GM18520 (cell line): ENCODE data around the gene ANKRD18B.
"Not testable (repeated sequence)": the region's sequence is repeated elsewhere in the genome, so short reads cannot be mapped to it uniquely, and the experiment has no call there.

ENCODE experiments used
- ATAC-seq: cut with Tn5 transposase; IDR thresholded peaks from one replicate; pipeline ENCODE4 v1.9.1; 2021; ENCODE audit not compliant: unreplicated experiment

ANKRD18B gene

DNA sequence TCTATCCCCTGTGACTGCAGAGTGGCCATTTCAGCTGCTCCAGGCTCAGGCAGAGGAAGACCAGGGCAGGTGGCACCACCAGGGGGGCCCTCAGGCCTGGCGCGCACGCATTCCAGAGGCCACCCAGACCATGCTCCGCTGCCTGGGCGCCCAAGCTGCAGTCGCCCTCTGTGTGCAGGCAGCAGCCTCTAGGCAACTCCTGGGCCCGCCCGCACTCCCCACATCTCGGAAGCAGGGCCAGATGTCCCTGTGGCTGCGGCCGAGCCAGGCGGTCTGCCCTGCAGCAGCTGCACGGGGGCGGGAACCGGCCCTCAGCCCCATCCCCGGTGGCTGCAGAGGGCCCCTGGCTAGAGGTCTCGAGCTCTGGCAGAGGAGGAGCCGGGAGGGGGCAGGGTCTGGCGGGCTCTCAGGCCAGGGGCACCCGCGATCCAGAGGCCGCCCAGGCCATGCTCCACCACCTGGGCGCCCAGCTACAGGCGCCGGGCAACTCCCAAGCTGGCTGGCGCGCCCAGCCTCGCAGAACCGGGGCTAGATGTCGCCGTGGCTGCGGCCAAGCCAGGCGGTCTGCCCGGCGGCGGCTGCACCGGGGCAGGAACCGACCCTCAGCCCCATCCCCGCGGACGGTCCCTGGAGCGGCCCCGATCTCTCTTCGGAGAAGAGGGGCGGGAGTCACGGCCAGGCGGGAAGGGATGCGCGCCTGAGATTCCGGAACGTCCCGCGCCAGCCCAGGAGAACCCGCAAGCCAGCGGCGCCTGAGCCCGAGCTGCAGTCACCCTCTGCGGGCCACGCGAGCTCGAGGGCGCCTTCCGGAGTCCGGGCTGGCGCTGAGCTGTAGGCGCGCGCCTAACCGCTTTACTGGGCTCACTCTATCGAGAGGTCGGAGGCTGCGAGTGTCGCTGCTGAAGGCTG, at the start of gene ANKRD18B:
Gene ANKRD18B (plus strand): TSS at position 855 of the 909 bp plus-strand sequence. CDS start 239 bp downstream, outside the sequence.
- not testable (repeated sequence) for ATAC-seq

DNA sequence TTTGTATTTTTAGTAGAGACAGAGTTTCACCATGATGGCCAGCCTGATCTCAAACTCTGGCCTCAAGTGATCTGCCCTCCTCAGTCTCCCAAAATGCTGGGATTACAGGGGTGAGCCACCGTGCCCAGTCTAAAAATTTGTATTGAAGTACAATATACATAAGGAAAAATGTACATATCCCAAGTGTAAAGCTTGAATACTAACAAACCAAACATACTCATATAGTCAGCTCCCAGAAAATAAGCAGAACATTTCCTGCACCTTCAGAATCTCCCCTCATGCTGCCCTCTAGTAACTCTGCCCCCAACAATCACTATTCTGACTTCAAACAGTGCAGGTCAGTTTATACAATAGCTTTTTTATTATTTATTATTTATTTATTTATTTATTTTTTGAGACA, 48.7 kb upstream of the ANKRD18B start:
- no peak for ATAC-seq

DNA sequence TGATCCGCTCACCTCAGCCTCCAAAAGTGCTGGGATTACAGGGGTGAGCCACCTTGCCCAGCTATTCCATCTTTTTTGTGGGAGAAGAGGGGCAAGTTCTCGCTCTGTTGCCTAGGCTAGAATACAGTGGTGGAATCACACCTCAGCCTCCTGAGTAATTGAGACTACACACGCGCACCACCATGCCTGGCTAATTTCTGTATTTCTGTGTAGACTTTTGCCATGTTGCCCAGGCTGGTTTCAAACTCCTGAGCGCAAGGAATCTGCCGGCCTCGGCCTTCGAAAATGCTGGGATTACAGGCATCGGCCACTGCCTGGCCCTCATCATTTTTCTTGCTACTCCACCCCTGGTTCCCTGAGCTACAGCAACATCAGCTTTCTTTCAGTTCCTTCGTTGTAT, 47.5 kb upstream of the ANKRD18B start:
- no peak for ATAC-seq

DNA sequence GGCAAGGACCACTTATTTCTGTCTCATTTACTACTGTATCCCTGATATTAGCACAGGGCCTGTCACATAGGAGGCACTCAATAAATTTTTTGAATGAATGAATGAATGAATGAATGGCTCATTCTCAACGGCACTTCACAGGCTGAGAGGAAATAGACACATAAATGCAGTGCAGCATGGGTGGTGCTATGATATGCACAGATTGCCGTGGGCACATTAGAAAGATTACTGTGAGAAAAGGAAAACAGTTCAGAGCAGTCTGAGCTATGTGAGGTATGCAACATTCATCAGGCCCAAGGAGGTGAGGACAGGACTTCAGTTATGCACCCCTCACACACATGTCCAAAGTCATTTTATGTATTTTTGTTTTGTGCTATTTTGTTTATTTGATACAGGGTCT, 43.9 kb upstream of the ANKRD18B start:
- no peak for ATAC-seq

DNA sequence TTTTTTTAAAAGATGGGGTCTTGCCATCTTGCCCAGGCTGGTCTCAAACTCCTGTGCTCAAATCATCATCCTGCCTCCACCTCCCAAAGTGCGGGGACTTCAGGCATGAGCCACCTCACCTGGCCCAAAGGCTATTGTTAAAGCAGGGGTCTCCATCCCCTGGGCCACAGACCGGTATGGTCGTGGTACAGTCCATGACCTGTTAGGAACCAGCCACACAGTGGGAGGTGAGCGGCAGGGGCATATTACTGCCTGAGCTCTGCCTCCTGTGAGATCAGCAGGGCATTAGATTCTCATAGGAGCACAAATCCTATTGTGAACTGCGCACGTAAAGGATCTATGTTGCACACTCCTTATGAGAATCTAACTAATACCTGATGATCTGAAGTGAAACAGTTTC, 43.1 kb upstream of the ANKRD18B start:
- no peak for ATAC-seq

DNA sequence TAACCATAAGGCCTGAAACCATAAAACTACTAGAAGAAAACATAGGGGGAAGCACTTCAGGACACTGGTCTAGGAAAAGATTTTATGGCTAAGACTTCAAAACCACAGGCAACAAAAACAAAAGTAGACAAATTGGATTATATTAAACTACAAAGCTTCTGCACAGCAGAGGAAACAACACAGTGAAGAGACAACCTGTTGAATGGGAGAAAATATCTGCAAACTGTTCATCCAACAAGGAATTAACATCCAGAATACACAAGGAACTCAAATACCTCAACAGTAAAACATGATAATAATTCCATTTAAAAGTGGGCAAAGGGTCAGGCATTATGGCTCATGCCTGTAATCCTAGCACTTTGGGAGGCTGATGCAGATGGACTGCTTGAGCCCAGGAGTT, 38.7 kb upstream of the ANKRD18B start:
- ATAC-seq = not testable (repeated sequence)

DNA sequence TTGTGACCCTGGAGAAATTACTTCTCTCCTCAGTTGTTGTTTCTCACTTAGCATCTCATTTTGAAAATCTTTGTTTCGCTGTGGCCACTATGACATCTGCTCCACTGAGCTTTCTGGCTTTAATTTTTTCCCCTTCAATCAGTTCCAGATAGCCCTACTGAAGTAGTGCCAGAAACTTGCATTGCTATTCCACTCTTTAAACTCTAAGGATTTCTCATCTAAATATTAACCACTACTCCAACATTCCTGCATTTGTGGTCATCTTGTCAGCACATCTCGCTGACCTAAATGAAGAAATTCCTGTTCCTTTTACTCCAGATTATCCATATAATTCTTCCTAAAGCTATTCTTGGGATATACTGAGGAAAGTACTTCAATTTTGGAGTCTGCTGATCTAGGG, 35.0 kb upstream of the ANKRD18B start:
- no peak for ATAC-seq

DNA sequence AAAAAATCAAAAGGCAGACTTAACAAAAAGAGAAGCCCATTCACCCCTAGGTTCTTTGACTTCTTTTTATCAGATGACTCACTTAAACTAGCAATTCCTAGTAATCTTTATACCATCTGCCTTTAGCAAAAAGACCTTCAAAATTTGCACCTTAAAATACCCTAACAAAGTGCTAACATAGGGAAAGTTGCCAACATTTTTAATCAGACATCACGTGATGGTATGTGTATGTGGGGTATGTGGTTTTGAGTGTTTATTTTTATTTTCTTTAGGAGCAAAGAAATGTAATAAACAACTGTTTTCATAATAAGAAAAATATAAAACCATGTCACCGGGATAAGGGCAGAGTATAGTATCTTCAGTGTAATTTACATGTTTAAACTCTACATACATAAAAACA, 30.2 kb upstream of the ANKRD18B start:
- not testable (repeated sequence) for ATAC-seq

DNA sequence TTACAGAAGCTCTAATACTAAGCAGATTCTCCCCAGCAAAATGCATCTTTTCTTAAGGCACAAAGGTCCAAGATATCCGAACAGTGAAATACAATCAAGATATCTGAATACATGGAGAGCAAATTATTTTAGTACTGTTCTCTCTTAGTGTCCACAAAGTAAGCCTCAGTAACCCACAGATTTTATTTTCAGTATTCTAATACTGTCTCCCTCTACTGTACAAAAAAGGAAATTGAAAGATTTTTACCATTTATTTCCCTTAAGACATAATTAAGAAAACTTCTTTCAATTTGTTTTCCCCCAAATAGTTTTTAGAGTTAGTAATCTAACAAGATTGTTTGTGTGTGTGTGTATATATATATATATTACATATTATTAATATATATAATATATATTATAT, 25.7 kb upstream of the ANKRD18B start:
- ATAC-seq = no peak

DNA sequence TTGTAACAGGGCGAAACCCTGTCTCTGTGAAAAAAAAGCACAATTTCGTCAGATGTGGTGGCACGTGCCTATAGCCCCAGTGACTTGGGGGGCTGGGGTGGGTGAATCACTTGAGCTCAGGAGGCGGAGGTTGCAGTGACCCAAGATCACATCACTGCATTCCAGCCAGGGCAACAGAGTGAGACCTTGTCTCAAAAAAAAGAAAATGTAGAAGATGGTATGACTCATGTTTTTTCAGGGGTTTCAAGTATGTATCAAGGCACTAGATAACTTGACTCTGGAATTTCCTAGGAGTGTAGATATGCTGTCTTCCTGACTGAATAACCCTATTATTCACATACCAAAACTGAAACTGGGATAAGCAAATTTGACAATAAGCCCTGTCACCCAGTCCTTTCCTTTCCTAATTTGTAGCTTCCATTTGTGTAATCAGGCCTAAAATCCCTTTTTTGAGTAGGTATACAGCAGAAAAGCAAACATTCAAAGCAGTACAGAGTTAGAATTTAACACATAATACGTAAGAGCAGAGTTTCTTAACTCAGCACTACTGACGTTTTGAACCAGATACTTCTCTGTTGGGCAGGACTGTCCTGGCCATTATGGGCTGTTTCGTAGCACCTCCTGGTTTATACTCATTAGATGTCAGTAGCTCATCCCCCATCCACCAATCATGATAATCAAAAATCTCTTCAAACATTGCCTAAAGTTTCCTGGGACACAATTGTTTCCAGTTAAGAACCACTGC, 17.3 kb upstream of the ANKRD18B start:
- ATAC-seq = no peak

DNA sequence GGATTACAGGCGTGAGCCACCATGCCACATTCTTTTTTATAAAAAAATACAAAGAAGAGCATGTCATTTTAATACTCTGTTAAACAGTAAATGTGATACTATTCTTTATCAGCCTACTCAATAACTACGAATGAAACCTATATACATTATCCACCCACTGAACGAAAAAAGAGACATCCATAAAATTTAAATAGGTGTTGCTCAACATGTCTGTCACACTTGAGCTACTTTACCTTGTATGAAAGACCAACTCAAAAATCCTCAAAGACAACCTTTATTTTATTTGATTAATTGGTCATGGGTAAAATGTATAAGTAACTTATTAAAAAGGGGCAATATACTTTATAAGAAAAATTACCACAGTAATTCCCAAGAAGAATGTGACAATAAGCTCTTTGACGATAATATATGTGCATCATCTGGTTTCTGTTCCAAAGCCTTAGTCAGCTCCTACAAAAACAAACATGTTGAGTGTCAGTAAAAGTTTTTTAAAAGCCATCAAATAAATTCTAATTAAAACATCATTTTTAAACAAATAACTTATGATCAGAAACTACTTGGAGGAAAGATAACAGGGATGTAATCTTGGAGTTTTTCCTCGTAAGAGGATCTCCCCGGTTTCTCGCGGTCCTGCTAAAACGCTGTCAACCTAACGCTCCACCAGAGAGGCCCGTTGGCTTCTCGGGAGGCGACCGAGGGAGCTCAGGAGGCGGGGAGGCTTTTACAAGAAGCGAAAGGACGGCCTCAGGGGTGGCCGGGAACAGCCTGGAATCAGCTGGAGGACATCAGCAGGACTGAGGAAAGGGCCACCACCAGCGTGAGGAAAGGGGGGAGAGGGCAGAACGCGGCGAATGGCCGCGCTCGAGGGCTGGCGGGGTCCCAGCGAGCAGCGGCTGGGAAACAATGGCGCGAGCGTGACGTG, 13.5 kb upstream of the ANKRD18B start:
- no peak for ATAC-seq

DNA sequence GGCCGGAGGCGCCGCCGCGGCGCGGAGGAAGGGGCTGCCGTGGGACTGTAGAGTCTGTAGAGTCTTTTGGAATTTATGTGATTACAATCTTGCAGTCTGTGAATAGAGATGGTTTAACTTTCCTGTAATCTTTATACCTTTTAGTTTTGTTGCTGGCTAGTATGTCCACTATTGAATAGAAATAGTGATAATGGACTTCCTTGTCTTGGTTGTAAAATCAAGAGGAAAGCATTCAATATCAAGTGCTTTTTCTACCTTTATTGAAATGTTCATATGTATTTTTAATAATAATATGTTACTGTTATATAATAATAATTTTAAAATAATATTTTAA, 12.9 kb upstream of the ANKRD18B start:
- ATAC-seq = not testable (repeated sequence)

DNA sequence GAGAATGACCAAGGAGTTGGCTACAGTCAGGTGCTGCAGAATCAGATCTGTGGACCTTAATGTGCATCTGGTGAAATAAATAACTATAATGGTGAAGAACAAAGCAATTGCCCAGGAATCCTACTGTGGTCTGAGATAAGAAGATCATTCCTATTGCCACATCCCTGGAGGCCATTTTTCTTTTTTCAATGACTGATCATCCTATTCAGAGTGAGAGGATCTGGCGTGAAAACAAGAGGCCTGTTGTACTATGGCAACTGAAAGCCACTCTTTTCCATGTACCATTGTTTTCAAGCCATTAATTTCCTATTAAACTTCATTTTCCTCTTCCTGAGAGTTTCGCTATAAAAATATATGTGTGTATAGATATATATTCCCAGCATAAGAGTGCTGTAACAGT, 11.5 kb upstream of the ANKRD18B start:
- not testable (repeated sequence) for ATAC-seq

DNA sequence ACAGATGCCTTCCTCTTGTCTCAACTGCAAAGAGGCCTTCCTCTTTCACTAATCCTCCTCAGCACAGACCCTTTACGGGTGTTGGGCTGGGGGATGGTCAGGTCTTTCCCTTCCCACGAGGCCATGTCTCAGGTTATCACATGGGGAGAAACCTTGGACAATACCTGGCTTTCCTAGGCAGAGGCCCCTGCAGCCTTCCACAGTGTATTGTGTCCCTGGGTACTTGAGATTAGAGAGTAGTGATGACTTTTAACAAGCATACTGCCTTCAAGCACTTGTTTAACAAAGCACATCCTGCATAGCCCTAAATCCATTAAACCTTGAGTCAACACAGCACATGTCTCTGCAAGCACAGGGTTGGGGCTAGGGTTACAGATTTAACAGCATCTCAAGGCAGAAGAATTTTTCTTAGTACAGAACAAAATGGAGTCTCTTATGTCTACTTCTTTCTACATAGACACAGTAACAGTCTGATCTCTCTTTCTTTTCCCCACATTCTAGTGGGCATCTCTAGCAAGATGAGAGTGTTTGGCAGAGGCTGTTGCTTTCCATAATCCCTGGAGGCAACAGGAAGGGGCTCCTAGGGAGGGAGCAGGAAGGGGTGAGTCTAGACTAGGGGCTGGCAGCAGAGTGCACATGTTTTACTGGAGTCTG, 8.6 kb upstream of the ANKRD18B start:
- not testable (repeated sequence) for ATAC-seq

DNA sequence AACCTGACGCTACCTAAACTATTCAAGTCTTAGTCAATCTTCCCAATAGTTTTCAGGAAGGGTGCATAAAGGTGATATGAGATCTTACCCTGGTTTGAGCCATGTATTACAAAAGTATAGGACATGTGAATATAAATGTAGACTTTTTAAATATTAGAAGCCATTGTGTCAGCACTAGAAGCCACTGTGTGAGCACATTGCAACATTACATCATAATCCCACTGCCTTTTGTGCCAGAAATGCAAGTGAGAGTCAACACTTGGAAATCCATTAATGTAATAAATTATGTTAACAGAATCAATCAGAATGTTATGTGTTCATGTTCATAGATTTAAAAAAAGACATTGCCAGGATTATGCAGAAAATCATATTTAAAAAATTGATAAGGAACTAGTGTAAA, 7.7 kb upstream of the ANKRD18B start:
- not testable (repeated sequence) for ATAC-seq

DNA sequence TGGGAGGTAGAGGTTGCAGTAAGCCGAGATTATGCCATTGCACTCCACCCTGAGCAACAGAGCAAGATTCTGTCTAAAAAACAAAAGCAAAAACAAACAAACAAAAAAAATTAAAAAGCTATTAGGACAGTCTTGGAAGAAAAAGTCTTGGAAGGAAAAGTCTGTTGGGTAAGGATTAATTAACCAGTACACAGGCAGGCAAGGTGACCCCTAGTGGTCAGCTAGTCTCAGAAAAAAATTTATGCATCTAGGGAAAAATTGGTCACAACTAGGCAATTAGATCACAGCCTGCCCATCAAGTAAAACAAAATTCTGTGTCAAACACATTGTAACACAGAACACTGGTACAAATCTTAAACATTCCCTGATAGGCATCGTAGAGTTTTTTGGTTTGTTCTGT, 6.7 kb upstream of the ANKRD18B start:
- ATAC-seq = no peak

DNA sequence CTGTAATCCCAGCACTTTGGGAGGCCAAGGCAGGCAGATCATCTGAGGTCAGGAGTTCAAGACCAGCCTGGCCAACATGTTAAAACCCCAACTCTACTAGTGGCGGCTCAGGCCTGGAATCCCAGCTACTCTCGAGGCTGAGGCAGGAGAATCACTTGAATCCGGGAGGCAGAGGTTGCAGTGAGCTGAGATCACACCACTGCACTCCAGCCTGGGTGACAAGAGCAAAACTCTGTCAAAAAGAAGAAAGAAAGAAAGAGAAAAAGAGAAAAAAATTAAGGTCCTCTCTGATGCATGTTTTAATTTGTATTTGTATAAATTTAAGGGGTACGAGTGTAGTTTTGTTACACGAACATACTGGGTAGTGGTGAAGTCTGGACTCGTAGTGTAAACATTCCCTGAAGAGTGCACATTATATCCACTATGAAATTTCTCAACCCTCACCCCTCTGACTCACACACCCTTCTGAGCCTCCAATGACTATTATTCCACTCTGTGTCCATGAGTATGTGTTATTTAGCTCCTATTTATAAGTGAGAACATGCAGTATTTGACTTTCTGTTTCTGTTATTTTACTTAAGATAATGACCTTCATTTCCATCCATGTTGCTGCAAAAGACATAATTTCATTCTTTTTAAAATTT, 6.0 kb upstream of the ANKRD18B start:
- ATAC-seq = not testable (repeated sequence)

DNA sequence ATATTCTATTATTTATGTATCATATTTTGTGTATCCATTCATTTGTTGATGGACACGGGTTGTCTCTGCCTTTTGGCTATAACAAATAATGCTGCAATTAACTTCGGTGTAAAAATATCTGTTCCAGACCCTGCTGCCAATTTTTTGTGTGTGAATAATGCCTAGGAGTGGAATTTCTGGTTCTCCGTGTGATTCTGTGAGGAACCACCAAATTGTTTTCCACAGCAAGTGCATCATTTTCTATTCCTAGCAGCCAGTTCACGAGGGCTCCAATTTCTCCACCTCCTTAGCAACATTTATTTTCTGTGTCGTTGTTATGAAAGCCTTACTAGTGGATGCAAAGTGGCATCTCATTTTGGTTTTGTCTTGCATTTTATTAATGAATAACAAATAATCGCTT, 2.2 kb upstream of the ANKRD18B start:
- not testable (repeated sequence) for ATAC-seq

DNA sequence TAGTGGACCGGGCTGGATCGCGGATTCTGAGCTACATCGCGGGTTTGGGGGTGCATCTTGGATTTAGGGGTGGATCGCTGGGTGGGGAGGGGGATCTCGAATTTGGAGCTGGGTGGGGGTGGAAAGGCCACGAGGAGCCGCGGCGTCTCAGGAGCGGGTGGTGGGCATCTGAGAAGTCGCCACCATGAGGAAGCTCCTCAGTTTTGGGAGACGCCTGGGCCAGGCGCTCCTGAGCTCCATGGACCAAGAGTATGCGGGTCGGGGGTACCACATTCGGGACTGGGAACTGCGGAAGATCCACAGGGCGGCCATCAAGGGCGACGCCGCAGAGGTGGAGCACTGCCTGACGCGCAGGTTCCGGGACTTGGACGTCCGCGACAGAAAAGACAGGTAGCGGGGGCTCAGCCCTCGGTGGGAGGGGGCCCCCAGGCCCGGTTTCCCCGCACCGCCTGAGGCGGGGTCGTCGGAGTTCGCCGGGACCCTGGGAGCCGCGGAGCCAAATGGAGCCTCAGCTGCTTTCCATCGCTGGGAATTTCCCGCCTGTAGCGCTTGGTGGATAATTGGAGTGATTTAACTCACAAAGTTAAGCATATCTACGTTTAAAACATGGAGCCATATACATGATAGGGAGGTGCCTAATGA, 376 bp downstream of the ANKRD18B start:
- ATAC-seq = no peak

DNA sequence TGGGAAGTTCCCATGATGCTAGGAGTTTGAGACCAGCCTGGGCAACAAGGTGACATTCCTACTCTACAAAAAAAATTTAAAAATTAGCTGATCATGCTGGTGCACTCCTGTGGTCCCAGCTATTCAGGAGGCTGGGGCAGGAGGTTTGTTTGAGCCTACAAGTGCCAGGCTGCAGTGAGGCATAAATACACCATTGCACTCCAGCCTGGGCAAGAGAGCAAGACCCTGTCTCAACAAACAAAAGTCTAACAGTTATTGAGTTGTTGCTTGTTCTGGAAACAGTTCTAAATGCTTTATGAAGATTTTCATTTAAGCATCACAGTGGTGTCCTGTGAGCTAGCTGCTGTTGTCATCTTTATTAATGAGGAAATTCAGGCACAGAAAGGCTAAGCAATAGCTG, 4.0 kb downstream of the ANKRD18B start:
- not testable (repeated sequence) for ATAC-seq
